GM12892 (cell line): Measurements from ENCODE around the gene SLC11A2.

Source experiments
- POLR2A ChIP-seq: IDR thresholded peaks from 2 replicates; pipeline ENCODE4 v1.6.1; 2011; ENCODE audit warnings: low read depth, low read length, control low read depth
- POLR2AphosphoS5 ChIP-seq: IDR thresholded peaks from 2 replicates; pipeline ENCODE4 v1.6.1; 2011; ENCODE audit warnings: low read depth, low read length, control low read depth

DNA sequence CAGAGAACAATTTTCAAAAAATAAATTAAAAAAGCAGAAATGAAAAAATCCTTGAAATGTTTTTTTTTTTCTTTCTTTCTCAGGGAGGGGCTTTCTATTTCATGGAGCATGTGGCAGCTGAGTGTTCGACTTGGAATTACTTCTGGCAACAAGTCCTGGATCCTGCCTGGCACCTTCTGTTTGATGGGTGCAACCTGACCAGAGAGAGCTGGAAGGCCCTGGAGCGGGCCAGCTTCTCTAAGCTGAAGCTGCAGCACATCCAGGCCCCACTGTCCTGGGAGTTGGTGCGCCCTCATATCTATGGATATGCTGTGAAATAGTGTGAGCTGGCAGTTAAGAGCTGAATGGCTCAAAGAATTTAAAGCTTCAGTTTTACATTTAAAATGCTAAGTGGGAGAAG, 96.4 kb downstream of the SLC11A2 start:
- no peak for TF ChIP-seq POLR2A
- no peak for TF ChIP-seq POLR2AphosphoS5
